GM23338 (cell line): ENCODE results near the gene ADCYAP1R1. TPM values are rescaled to one million over a fixed set of nuclear protein-coding genes. Genes with fewer than 3 reads are reported as not detected.
A peak's percentile ranks its signal among the peaks of the same experiment; 100 is the strongest.

Source experiments
- ATAC-seq: fragments of 200-7000 bp; cut with Tn5 transposase; 3 replicates; pipeline ENCODE4 v1.9.1; 2020
- DNase-seq: peaks from one replicate; pipeline ENCODE4 v3.0.0-alpha.2; 2015; ENCODE audit warnings: low spot score
- H2AFZ ChIP-seq: fragments of 200-600 bp; sonication (generic); 2 replicates; pipeline ENCODE4 v1.8.0; 2016; ENCODE audit warnings: antibody characterized with exemption, mild to moderate bottlenecking, moderate library complexity
- H3F3A ChIP-seq: fragments of 200-600 bp; sonication (generic); replicated peaks from 2 replicates; pipeline ENCODE4 v1.8.0; 2017; ENCODE audit warnings: antibody characterized with exemption, mixed run types, low read depth
- H3K27ac ChIP-seq: fragments of 200-600 bp; sonication (generic); 2 replicates; pipeline ENCODE4 v1.6.1; 2016; ENCODE audit warnings: low read depth
- H3K27me3 ChIP-seq: fragments of 200-600 bp; sonication (generic); 2 replicates; pipeline ENCODE4 v1.8.0; 2016; ENCODE audit warnings: mild to moderate bottlenecking, mixed run types, moderate library complexity; ENCODE audit not compliant: insufficient read depth
- H3K36me3 ChIP-seq: fragments of 200-600 bp; sonication (generic); 2 replicates; pipeline ENCODE4 v1.8.0; 2016; ENCODE audit warnings: mild to moderate bottlenecking; ENCODE audit not compliant: insufficient read depth
- H3K4me1 ChIP-seq: fragments of 200-600 bp; sonication (generic); 2 replicates; pipeline ENCODE4 v1.8.0; 2016; ENCODE audit warnings: mild to moderate bottlenecking, moderate library complexity; ENCODE audit not compliant: insufficient read depth
- H3K4me2 ChIP-seq: fragments of 200-600 bp; sonication (generic); 2 replicates; pipeline ENCODE4 v1.7.1; 2017; ENCODE audit warnings: mixed run types
- H3K4me3 ChIP-seq: fragments of 200-600 bp; sonication (generic); 2 replicates; pipeline ENCODE4 v1.6.1; 2016; ENCODE audit warnings: mixed run types
- H3K79me2 ChIP-seq: fragments of 200-600 bp; sonication (generic); replicated peaks from 2 replicates; pipeline ENCODE4 v1.8.0; 2017; ENCODE audit warnings: mild to moderate bottlenecking; ENCODE audit not compliant: insufficient read depth
- H3K9me2 ChIP-seq: fragments of 200-600 bp; sonication (generic); 2 replicates; pipeline ENCODE4 v1.8.0; 2017; ENCODE audit not compliant: insufficient read depth
- H4K20me1 ChIP-seq: fragments of 200-600 bp; sonication (generic); replicated peaks from 2 replicates; pipeline ENCODE4 v1.8.0; 2017; ENCODE audit warnings: mild to moderate bottlenecking; ENCODE audit not compliant: insufficient read depth
- H3K27ac Mint-ChIP-seq: 2 replicates; pipeline ENCODE4 v1.8.0; 2020; ENCODE audit warnings: inconsistent platforms, mild to moderate bottlenecking, moderate library complexity, mixed read lengths
- H3K27me3 Mint-ChIP-seq: 3 replicates; pipeline ENCODE4 v1.8.0; 2022; ENCODE audit warnings: low read depth, mild to moderate bottlenecking, moderate library complexity, mixed read lengths, inconsistent platforms; ENCODE audit not compliant: insufficient read depth, poor library complexity
- H3K36me3 Mint-ChIP-seq: 3 replicates; pipeline ENCODE4 v1.8.0; 2021; ENCODE audit warnings: low read depth, mild to moderate bottlenecking, inconsistent platforms, moderate library complexity, mixed read lengths
- H3K4me1 Mint-ChIP-seq: 3 replicates; pipeline ENCODE4 v1.8.0; 2020; ENCODE audit warnings: mild to moderate bottlenecking, inconsistent platforms, mixed read lengths
- H3K4me3 Mint-ChIP-seq: 3 replicates; pipeline ENCODE4 v1.8.0; 2021; ENCODE audit warnings: moderate library complexity, mild to moderate bottlenecking, inconsistent platforms, mixed read lengths
- H3K9me3 Mint-ChIP-seq: 3 replicates; pipeline ENCODE4 v1.8.0; 2020; ENCODE audit warnings: moderate library complexity, mild to moderate bottlenecking, inconsistent platforms, mixed read lengths
- CREB1 ChIP-seq: fragments of 250-450 bp; sonication (Bioruptor Pico); IDR thresholded peaks from 2 replicates; pipeline ENCODE4 v1.5.0; 2020; ENCODE audit warnings: low read depth, mild to moderate bottlenecking, moderate library complexity
- CTCF ChIP-seq, 2 experiments: fragments of 200-600 bp in 1 of 2; sonication (generic) in 1 of 2; conservative IDR thresholded peaks; 2 replicates each; pipeline versions ENCODE4 v1.5.1 to v1.6.1; 2016 to 2017; ENCODE audit warnings: antibody characterized with exemption in 2 of 2, low read depth in 2 of 2, mild to moderate bottlenecking in 2 of 2, moderate library complexity in 1 of 2
- ETS1 ChIP-seq: IDR thresholded peaks from 2 replicates; pipeline ENCODE4 v1.6.1; 2016; ENCODE audit warnings: antibody characterized with exemption
- EZH2 ChIP-seq: fragments of 200-600 bp; sonication (generic); IDR thresholded peaks from one replicate; pipeline ENCODE4 v1.8.0; 2017; ENCODE audit warnings: antibody characterized with exemption, mild to moderate bottlenecking, low read depth; ENCODE audit not compliant: unreplicated experiment
- JUNB ChIP-seq: IDR thresholded peaks from one replicate; pipeline ENCODE4 v1.6.1; 2016; ENCODE audit warnings: antibody characterized with exemption; ENCODE audit not compliant: unreplicated experiment
- POLR2AphosphoS5 ChIP-seq: IDR thresholded peaks from 2 replicates; pipeline ENCODE4 v1.6.1; 2016; ENCODE audit warnings: antibody characterized with exemption, low read depth
- REST ChIP-seq: IDR thresholded peaks from one replicate; pipeline ENCODE4 v1.6.1; 2018; ENCODE audit warnings: antibody characterized with exemption; ENCODE audit not compliant: unreplicated experiment
- polyA plus RNA-seq: library from polyadenylated mRNA; unstranded; fragments of >200 nt; fragmentation: Nextera tagmentation; extraction: Ambion mirVana; gene quantifications from 2 replicates; pipeline ENCODE4 v1.2.1, GENCODE V29; 2016
- total RNA-seq: library from RNA; depleted of rRNA; stranded (reverse); fragments of >200 nt; shearing (Covaris generic); gene quantifications from 2 replicates; pipeline ENCODE4 v1.2.3, GENCODE V29; 2014

Gene ADCYAP1R1
- total and polyA plus RNA-seq, 2 experiments from 2014 or later: 1.8 to 10.6 TPM

GRCh38 chr7:31065021-31065593 is 13.0 kb downstream of the ADCYAP1R1 start:
- TF ChIP-seq POLR2AphosphoS5: no peak
- TF ChIP-seq CTCF (conservative IDR thresholded peaks at IDR 0.05; ENCODE audit: low read depth in 2 of 2): peak in 1 of 2 experiments; percentile 45; a peak in 2 of 4 replicates

GRCh38 chr7:31065840-31066239 is 13.7 kb downstream of the ADCYAP1R1 start:
- Mint-ChIP-seq H3K27ac (no peak overlapping the region), H3K27me3 (peaks cover 12% of the 10 kb centered on the region), H3K4me1 (peaks cover 3% of the 10 kb centered on the region; the same call in 2 of the 3 replicates), H3K36me3 (no peaks in the 10 kb centered on the region; the same call in 2 of the 3 replicates), H3K4me3 (no peak overlapping the region), H3K9me3 (no peaks in the 10 kb centered on the region)
- no peak for ATAC-seq
- Histone ChIP-seq H3K27me3 (no peaks in the 10 kb centered on the region), H3K9me2 (no peaks in the 10 kb centered on the region), H4K20me1 (0 out of 2 replicates have a peak, but pooled peaks cover 3% of the 10 kb centered on the region), H3K36me3 (no peaks in the 10 kb centered on the region), H2AFZ (no peak overlapping the region), H3K4me1 (no peaks in the 10 kb centered on the region), H3K27ac (no peak overlapping the region), H3K4me3 (no peak overlapping the region), H3K79me2 (no peaks in the 10 kb centered on the region), H3K4me2 (no peak overlapping the region), H3F3A (no peaks in the 10 kb centered on the region)
- TF ChIP-seq JUNB: no peak
- no peak for TF ChIP-seq CTCF (conservative IDR thresholded peaks at IDR 0.05; ENCODE audit: low read depth in 2 of 2)
- TF ChIP-seq POLR2AphosphoS5: no peak
- no peak for TF ChIP-seq CREB1 (CRISPR knock-in tag)
- TF ChIP-seq REST: no peak
- TF ChIP-seq ETS1: no peak
- TF ChIP-seq EZH2: no peak
- DNase-seq: no peak

More at GRCh38 chr7:31065021-31065593, 13.0 kb downstream of the ADCYAP1R1 start:
- peak; percentile 34 for ATAC-seq
- H4K20me1 ChIP-seq: 0 out of 2 replicates have a peak, but pooled peaks cover 3% of the 10 kb centered on the region
- peaks cover 10% of the 10 kb centered on the region; the same call in 2 of the 3 replicates for H3K4me1 Mint-ChIP-seq
- no peak overlapping the region for H3K4me3 Mint-ChIP-seq
- H3K27ac Mint-ChIP-seq: no peak overlapping the region
- no peaks in the 10 kb centered on the region; the same call in 2 of the 3 replicates for H3K36me3 Mint-ChIP-seq
- H3K4me2 ChIP-seq: no peak overlapping the region
- H3K9me2 ChIP-seq: no peaks in the 10 kb centered on the region
- H3K27ac ChIP-seq: no peak overlapping the region
- H3K36me3 ChIP-seq: no peaks in the 10 kb centered on the region
- H3K4me3 ChIP-seq: no peak overlapping the region
- H3K9me3 Mint-ChIP-seq: no peaks in the 10 kb centered on the region
- H3F3A ChIP-seq: no peaks in the 10 kb centered on the region
- peak; percentile 44 for DNase-seq
- no peaks in the 10 kb centered on the region for H3K4me1 ChIP-seq
- H3K79me2 ChIP-seq: no peaks in the 10 kb centered on the region
- H2AFZ ChIP-seq: no peak overlapping the region
- H3K27me3 Mint-ChIP-seq: peaks cover 12% of the 10 kb centered on the region
- no peaks in the 10 kb centered on the region for H3K27me3 ChIP-seq
